Measurements from ENCODE around the gene CYP2W1.
"Not testable (repeated sequence)": the region's sequence is repeated elsewhere in the genome, so short reads cannot be mapped to it uniquely, and the experiment has no call there.

CYP2W1 gene

GRCh38 chr7:983004-983615 is at the start of gene CYP2W1:
Gene CYP2W1, plus strand, starts transcription at chr7:983181. Its CDS starts 31 bp downstream, at chr7:983212.
- no peak for DNase-seq

GRCh38 chr7:934469-935163 is 48.4 kb upstream of the CYP2W1 start:
- no peak for DNase-seq

GRCh38 chr7:935164-935873 is 47.7 kb upstream of the CYP2W1 start:
- DNase-seq = no peak

GRCh38 chr7:935874-936385 is 47.1 kb upstream of the CYP2W1 start:
- no peak for DNase-seq

GRCh38 chr7:936386-937054 is 46.5 kb upstream of the CYP2W1 start:
- no peak for DNase-seq

- no peak for DNase-seq
These were observed 45.0 kb upstream of the CYP2W1 start for GRCh38 chr7:937856-938484.

- DNase-seq = no peak
These were observed 44.3 kb upstream of the CYP2W1 start for GRCh38 chr7:938546-939185.

GRCh38 chr7:939843-940242 is 43.1 kb upstream of the CYP2W1 start:
- no peak for DNase-seq

- no peak for DNase-seq
These were observed 42.2 kb upstream of the CYP2W1 start for GRCh38 chr7:940599-941408.

- not testable (repeated sequence) for DNase-seq
These were observed 39.2 kb upstream of the CYP2W1 start for GRCh38 chr7:943793-944192.

GRCh38 chr7:944744-945143 is 38.2 kb upstream of the CYP2W1 start:
- no peak for DNase-seq

- no peak for DNase-seq
These were observed 37.8 kb upstream of the CYP2W1 start for GRCh38 chr7:945147-945555.

- no peak for DNase-seq
These were observed 37.3 kb upstream of the CYP2W1 start for GRCh38 chr7:945556-946255.

GRCh38 chr7:946256-946996 is 36.6 kb upstream of the CYP2W1 start:
- no peak for DNase-seq

GRCh38 chr7:947391-948210 is 35.4 kb upstream of the CYP2W1 start:
- DNase-seq = no peak

- no peak for DNase-seq
These were observed 33.7 kb upstream of the CYP2W1 start for GRCh38 chr7:949021-949934.

GRCh38 chr7:951881-952547 is 31.0 kb upstream of the CYP2W1 start:
- DNase-seq = no peak

Measured in GDM1 (cell line).